A549 treated with AZD9567 at 1 μM for 4 hours (cell line): Measurements from ENCODE around the gene GHRL. TPM values are rescaled to one million over a fixed set of nuclear protein-coding genes. Genes with fewer than 3 reads are reported as not detected.

Source experiments
- total RNA-seq: library from RNA; stranded (reverse); fragments of 200-300 nt; extraction: Qiagen RNA extraction; gene quantifications from 5 replicates; pipeline ENCODE4 v1.2.3, GENCODE V29; 2022; ENCODE audit not compliant: insufficient read depth

GHRL gene
- total RNA-seq: 0.06 TPM in 1 of 5 replicates, not detected in the others

GRCh38 chr3:10292505-10293419 is at the start of gene GHRL:
TSS of gene GHRL (minus strand) at chr3:10292947. CDS start at chr3:10290180, 2,767 bp downstream.

GRCh38 chr3:10248184-10248983 is 44.4 kb downstream of the GHRL start, which contains the start of gene TATDN2:
TSS of gene TATDN2 (plus strand) at chr3:10248459. CDS start at chr3:10249201, 742 bp downstream.

Other genes starting within 250 kb of the GHRL start
- not detected in 5 replicates for gene FANCD2OS, start 184.7 kb downstream of the GHRL start, total RNA-seq
- 167 to 179 TPM (median 172 TPM) in 5 replicates for gene BRK1, start 177.3 kb downstream of the GHRL start, total RNA-seq
- gene VHL, start 151.2 kb downstream of the GHRL start, total RNA-seq: 28.9 to 33.7 TPM (median 31.3 TPM) in 5 replicates
- gene IRAK2, start 128.0 kb downstream of the GHRL start, total RNA-seq: 12.7 to 17.5 TPM (median 14.8 TPM) in 5 replicates
- gene TATDN2, start 44.5 kb downstream of the GHRL start, total RNA-seq: 31.8 to 37.1 TPM (median 32.1 TPM) in 5 replicates
- gene SEC13, start 28.2 kb upstream of the GHRL start, total RNA-seq: 203 to 217 TPM (median 214 TPM) in 5 replicates
- gene ATP2B2, start 212.6 kb upstream of the GHRL start, total RNA-seq: 0.05 to 0.20 TPM (median 0.09 TPM) in 4 of 5 replicates, not detected in the other